GM18507 (cell line): ENCODE measurements around the gene GAS2L2.

ENCODE experiments used
- DNase-seq: peaks from one replicate; pipeline ENCODE4 v3.0.0; 2011; ENCODE audit warnings: low read depth; ENCODE audit not compliant: insufficient read length; ENCODE audit errors: extremely low spot score
- FAIRE-seq: peaks from 2 replicates; lab custom pipeline; 2011; peaks lifted over from hg19 to GRCh38; lab: Jason Lieb, UNC

The GAS2L2 gene

DNA sequence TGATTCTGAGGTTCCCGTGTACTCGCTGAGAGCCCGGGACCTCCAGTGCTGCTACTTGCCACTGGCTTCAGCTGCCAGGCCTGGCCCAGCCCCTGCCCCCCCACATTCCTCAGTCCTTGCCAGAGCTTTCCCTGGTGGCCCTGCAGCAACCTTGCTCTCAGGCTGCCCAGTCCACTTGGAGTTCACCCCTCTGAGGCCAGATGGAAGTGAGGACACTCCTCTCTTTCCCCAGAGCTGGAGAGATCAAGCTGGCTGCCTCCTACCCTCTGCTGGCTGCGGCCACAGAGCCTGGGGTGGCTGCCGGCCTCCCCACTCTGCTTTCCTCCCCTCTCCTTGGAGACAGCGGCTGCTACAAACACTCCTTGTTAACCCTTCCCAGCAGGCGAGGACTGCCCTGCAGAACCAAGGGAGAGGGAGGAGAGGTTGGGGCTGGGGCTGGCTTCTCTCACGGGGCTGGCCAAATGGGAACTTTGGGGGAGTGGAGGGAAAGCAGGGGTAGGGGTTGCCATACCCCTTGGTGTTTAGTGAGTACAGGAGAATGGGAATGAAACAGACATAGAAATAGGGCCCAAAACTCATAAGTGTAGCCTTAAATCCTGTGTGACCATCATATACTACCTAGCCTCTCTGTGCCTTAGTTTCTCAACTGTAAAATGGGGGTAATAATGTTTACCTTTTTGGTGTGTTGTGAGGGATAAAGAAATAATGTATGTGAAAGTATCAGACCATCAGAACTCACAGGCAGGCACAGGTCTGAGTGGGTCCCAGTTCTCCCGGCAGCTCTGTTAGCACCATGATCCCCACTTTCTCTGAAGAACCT is at the start of gene GAS2L2:
Gene GAS2L2, minus strand, starts transcription at position 295 of the 820 bp plus-strand sequence. CDS start 389 bp downstream, outside the sequence.
- DNase-seq (no peak), FAIRE-seq (no peak)

DNA sequence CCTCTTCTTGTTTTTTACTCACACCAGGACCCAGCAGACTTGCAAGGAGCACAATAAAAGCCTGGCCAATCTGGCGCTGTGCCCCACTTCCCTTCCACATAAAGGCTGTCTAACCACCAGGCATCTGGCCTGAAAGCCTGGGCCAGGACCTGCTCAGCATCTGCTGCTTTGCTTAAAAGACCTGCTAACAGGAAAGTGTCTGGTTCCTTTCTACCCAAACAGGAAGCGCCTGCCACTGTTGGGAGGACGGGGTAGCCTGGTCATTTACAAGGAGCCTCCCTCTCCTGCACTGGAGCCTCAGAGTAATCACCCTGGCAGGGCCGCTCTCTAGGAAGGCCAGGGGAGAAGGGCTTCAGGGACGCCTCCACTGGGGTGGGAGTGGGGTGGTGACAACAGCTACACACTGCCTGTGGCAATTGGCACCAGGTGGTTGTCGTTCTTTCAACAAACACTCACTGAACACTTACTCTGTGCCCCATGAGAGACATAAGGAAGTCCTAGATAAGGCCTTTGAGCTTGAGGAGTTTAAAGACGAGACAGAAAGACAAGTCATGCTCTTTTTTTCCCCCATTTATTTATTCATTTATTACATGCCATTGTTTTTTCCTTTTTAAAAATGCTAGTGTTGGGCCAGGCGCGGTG is 48.7 kb upstream of the GAS2L2 start:
- FAIRE-seq (no peak), DNase-seq (no peak)

DNA sequence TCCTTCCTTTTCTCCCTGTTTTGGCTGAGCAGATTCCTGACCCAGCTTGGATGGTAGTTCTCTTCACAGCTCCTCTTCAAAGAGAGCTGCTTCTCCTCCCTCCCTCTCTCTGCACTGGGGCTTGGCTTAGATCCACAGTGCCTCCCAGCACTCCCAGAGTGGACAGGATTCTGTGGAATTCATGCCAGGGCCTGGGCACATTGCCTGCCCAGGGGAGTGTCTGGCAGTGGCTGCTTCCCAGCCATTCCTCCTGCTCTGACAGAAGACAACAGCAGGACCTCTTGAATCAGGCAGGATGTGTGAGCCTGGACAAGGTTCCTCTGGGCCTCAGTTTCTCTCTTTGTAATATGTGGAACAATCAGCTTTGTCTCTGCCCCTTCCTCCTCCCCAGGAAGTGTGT is 46.9 kb upstream of the GAS2L2 start:
- FAIRE-seq: no peak
- no peak for DNase-seq

DNA sequence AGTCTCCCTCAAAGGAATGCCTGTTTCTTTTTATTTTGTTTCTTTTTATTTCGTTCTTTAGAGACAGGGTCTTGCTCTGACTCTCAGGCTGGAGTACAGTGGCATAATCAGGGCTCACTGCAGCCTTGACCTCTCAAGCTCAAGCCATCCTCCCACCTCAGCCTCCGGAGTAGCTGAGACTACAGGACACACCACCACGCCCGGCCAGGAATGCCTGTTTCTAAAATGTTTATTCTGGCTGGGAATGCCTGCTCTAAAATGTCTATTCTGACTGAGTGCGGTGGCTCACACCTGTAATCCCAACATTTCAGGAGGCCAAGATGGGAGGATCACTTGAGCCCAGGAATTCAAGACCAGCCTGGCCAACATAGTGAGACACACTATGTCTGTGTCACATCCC is 44.9 kb upstream of the GAS2L2 start:
- FAIRE-seq: no peak
- no peak for DNase-seq

DNA sequence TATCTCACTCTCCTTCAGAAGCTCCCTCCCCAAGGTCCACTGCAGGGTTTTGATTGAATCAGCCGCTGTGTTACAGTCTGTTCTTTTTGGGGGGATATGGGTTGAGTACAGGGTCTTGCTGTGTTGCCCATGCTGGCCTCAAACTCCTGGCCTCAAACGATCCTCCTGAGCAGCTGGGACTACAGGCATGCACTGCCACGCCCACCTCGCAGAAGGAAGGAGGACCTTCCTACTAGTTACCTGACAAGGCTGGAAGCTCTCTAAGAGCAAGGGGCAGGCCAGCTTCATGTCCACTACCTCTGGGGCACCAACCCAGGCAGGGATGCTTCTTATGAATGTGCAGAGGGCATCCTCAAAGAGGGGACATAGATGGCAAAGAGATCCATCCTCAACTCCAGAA is 44.3 kb upstream of the GAS2L2 start:
- FAIRE-seq: no peak
- no peak for DNase-seq

DNA sequence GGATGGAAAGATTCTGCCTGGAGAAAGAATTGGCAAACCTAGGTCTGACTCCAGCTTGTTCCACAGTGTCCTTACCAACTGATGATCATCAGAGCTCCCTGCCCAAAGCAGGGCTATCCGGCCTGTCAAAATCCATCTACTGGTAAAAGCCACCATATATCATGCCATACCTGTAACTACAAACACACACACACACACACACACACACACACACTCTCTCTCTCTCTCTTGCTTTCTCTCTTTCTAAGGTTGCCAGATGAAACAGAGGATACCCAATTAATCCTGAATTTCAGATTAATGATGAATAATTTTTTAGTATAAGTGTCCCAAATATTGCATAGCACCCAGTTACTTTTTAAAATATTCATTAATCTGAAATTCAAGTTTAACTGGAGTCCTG is 43.9 kb upstream of the GAS2L2 start:
- DNase-seq (no peak), FAIRE-seq (no peak)

DNA sequence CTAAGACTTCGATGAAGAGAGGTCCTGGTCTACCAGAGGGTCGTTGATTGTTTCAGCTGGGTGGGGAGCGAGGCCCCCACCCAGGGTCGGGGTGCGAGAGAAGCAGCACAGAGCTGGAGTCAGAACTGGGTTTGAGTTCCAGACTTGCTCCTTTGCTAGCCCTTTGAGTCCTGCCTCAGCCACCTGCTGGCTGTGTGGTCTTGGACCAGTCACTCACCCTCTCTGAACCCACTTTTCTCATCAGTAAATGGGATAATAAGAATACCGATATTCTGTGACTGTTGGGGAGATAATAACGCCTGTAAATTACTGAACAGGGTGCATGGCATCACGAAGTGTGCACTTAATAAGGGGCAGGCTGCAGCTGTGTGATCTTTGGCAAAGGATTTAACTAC is 42.8 kb upstream of the GAS2L2 start:
- FAIRE-seq (no peak), DNase-seq (no peak)

DNA sequence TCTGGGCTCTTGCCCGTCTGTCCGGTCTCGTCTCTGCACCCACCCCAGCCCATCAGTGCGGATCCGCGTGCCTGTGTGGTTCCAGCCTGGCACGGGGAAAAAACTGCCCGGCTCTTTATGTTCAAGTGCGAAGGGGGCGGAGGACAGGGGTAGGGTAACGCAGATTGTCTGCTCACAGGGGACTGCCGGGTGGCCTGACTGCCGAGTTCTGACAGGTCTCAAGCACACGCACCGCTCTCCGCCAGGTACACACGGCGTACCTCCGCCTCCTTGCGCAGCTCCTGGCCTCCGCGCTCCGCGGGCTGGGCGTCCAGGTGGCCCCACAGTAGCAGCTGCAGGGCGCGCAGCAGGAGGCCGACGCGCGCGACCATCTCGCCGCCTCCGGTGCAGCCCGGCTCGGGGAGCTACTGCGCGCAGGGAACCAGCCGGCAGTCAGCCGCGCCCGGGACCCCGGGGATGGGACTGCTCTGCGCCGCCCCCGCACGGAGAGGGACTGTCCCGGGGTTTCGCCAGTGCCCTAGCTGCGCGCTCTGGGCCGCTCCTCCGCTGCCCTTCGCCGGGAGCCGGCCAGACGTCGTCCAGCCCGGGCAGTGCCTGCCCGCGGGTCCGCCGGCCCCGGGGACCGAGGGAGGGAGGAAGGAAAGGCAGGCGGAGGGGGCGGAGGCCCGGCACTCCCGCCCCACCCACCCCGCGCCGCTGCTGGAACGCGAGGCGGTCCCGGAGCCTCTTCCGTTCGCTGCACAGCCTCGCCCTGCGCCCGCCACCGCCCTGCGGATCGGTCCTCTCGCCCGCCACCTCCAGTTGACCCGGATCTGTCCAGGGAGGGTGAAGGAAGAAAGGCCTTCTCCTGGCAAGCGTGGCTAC is 42.2 kb upstream of the GAS2L2 start, which contains the start of gene MMP28:
Gene MMP28, minus strand, starts transcription at position 635 of the 864 bp plus-strand sequence. Its CDS starts 264 bp downstream, at position 371.
- DNase-seq: no peak
- no peak for FAIRE-seq

DNA sequence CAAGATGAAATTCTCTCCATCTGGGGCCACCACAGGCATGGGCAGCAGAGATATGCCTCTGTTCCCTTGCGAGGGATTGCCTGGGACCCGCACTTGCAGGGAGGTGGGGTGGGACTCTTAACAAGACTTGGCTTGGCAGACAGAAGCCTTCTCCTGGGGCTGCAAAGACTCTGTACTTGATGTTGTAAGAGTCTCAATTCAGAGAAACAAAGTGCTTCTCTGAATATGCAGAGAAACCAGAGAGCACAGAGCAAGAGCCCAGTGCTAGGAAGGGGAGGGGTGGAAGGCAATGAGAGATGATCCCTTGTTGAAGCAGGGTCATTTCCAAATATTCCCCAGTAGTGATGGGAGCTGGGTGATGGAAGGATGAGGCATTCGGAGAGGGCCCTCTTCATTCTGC is 40.2 kb upstream of the GAS2L2 start:
- FAIRE-seq (no peak), DNase-seq (no peak)

DNA sequence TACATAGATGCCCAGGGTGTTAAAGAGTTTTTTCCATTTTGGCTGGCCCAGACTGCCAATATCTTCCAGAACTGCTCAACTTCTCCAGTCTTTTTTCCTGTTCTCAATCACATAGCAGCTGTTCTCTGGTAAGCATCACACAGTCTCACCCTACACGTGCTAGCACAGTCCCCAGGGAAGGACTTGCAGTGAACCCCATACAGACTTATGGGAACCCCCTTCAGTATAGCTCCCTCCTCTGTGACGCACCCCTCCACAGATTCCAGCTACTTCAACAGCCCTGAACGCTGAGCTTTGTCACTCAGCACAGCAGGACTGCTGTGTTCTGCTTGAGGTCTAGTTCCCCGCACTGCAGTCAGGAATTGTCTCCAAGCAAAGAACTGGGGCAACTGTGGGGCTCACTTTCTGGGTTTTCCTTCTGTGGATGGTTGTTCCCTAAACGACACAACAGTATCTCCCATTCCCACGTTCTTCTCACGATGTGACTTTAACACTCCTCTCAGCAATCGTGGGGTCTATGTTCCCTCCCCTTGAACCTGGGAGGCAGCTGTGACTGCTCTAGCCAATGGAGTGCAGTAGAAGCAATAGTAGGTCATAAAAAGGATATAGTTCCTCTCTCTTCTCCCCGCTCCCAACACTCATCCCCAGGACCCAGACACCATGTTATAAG is 38.8 kb upstream of the GAS2L2 start:
- FAIRE-seq (no peak), DNase-seq (no peak)

DNA sequence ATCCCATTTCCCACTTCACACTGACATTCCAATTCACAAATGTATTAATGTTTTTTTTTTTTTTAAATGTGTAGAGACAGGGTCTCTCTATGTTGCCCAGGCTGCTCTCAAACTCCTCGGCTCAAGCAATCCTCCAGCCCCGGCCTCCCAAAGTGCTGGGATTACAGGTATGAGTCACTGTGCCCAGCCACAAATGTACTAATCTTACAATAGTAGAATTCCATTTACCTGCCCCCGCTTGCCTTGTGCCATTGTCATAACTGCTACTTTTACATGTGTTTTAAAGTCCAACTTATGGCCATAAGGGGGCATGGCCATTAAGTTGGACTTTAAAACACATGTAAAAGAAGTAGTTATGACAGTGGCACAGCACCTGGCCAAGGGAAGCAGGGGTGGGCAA is 37.8 kb upstream of the GAS2L2 start:
- DNase-seq (no peak), FAIRE-seq (no peak)

DNA sequence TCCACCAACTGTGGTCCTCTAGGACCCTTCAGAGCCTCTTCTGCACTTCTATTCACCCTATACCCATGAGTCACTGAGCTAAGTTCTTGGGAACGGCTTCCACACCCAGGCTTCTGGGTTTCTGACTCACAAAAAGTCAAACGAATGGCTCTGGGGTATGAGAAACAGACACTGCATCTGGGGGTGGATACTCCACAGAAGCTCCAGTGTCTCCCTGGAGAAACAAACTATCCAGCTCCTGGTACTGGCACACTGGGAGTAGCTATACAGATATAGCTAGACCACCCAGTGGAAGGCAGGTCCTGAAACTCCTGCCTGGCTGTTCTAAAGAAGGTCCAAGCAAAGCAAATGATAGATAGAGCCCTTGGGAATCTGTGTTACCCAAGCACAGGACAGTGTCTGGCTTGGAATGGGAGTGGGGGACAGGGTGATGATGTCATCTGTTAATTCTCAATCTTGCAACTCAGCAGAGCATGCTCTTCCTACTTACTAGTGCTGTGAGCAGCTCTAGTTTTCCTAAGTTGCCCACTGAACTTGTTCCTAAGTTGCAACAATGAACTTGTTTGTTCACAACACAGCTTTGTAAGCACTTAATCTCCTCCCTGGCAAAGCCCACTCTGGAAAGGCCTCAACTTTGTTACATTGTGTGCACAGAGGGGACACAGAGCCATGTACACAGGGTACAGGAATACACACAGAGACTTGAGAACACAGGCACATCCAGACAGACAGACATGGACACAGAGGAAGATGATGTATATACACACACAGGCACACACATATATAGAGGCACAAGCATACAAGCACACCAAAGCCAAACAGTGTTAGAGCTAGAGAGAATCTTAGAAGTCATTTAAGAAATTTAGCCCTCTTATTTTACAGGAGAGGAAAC is 35.7 kb upstream of the GAS2L2 start:
- no peak for FAIRE-seq
- no peak for DNase-seq

DNA sequence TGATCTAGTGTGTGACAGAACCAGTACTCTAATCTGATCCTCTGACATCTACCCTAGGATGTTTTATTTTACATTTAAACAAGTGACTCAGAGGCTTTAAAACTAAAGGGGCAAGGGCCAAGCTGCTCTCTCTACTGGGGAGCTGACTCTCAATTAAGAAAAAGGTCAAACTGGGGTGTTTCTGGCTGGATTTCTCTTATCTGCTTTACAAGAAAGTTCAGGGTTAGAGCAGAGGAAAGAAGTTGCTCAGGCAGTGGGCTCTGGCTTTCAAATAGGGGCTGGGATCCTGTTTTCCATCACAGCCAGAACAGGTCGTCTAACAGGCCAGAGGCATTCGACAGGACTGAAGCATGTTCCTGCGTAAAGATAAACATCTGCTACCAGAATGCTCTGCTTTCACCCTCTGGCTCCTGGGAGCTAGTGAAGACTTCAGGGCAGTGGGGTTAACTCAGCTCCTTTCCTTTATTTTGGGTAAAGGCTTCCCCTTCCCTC is 33.9 kb upstream of the GAS2L2 start:
- FAIRE-seq (no peak), DNase-seq (no peak)

DNA sequence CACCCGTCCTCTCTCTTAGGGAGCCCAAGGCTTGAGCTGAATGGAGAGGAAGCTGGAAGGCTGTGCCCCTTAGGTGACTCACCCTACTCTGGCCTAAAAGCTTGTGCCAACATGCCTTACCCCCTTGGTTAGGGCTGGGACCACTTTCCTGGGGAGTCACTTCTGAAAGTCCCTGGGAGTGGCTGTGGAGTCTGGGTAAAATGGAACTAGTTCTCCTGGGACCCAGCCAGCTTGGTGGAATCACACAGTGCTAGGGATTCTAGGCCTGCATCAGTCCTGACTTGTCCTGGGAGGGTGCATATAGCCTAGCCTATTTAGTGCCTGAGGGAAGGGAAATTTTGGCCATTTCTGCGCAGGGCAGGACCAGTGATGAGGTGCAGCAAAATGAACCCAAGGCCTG is 31.9 kb upstream of the GAS2L2 start:
- no peak for DNase-seq

DNA sequence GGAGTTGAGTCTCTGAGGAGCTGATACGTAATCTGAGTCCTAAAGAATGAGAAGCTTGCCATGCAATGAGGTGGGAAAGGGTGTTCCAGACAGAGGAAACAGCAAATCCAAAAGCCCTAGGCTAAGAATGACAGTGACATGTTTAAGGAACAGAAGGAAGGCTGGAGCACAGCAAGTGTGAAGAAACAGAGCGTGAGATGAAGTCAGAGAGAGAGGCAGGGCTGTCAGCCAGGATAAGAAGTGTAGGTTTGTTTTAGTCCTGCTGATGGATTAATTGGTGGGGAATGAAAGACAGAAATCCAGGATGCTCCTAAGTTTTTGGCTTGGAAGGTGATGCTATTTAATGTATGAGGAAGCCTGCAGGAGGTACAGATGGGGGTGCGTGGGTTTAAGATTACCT is 27.9 kb upstream of the GAS2L2 start:
- no peak for FAIRE-seq

More for the DNA sequence above, 31.9 kb upstream of the GAS2L2 start:
- no peak for FAIRE-seq

DNA sequence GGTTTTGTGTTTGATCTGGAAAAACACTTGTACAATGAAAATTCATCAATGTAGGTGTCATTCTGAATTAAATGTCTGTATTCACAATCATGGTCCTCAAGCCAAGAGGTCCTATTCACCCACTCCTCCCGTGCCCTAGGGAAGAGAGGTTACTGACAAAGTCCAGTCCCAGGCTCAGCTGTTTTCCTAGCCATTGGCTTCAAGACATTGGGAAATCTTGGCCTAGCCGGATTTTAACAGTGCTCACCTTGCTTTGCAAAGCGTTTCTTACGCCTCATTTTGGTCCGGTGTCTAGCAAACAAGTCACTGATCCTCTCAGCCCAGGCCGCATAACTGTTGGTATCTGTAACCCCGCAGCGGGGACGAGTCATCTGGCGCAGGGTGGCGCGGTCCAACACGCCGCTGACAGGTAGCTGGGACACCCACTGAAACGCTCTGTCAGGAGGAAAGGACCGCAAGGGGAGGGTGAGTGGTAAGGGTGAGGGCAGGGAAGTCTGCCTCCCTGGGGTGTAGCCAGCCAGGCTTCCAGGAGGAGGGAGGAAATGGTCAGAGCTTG is 25.7 kb upstream of the GAS2L2 start:
- DNase-seq: no peak
- no peak for FAIRE-seq

More for the DNA sequence above, 27.9 kb upstream of the GAS2L2 start:
- DNase-seq: no peak

DNA sequence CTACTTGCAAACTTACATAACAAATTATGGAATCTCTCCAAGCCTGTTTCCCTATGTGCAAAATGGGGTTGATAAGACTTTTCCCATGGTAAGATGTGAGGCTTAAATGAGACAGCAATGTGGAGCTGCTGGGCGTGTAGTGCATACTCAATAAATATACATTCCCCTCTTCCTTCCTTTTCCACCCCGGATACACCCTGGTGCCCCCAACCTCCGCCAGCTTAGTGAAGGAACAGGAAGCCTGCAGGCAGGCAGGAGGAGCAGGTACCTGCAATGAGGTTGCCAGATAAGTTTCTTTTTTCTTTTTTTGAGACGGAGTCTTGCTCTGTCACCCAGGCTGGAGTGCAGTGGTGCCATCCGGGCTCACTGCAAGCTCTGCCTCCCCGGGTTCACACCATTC is 22.5 kb upstream of the GAS2L2 start:
- no peak for FAIRE-seq
- DNase-seq: no peak

DNA sequence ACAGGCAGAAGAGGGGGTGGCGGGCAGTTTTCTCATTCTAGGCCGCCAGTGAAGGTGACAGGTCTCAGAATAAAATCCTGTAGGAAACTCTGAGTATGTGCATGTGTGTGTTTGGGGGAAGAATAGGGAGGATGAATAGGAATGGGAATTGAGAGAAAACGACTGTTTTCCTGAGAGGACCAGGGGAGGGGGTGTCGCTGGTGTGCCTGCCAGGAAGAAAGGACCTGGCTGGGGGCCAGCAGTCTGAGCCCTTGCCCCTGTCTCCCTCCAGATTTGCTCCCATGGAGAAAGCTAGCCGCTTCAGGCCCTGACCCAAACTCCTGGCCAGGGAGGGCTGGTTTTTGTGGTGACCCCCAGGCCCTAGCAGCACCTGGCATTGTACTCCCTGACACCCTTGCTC is 22.0 kb upstream of the GAS2L2 start:
- DNase-seq (no peak), FAIRE-seq (no peak)
